GM12878 (cell line): Measurements from ENCODE around the gene FRAS1.

ENCODE experiments used
- CTCF ChIP-seq, 3 experiments: IDR thresholded peaks in 2 of 3; conservative IDR thresholded peaks in 1 of 3; 2 replicates each; pipeline ENCODE4 v1.5.1; 2011; ENCODE audit warnings: low read depth in 3 of 3, low read length in 3 of 3, mild to moderate bottlenecking in 3 of 3, control low read depth in 2 of 3, moderate library complexity in 2 of 3, inconsistent platforms in 1 of 3, mixed read lengths in 1 of 3; ENCODE audit not compliant: control insufficient read depth in 2 of 3, insufficient read depth in 1 of 3; ENCODE audit errors: extremely low read depth in 1 of 3
- EZH2 ChIP-seq: IDR thresholded peaks from 2 replicates; pipeline ENCODE4 v1.6.1; 2012; ENCODE audit warnings: low read depth, mild to moderate bottlenecking, control low read depth, inconsistent platforms, low read length, borderline replicate concordance; ENCODE audit not compliant: control insufficient read depth
- POLR2A ChIP-seq: IDR thresholded peaks from 2 replicates; pipeline ENCODE4 v1.6.1; 2011; ENCODE audit warnings: low read depth, mild to moderate bottlenecking, low read length
- SKIL ChIP-seq: fragments of 450-650 bp; IDR thresholded peaks from 2 replicates; pipeline ENCODE4 v1.6.1; 2017; ENCODE audit warnings: mild to moderate bottlenecking, low read depth, inconsistent platforms; ENCODE audit not compliant: poor library complexity, severe bottlenecking

GRCh38 chr4:78204176-78204575 is 147.1 kb downstream of the FRAS1 start:
- TF ChIP-seq EZH2 = no peak
- no peak for TF ChIP-seq SKIL
- no peak for TF ChIP-seq CTCF (IDR thresholded peaks at IDR 0.05 in 2 of 3, conservative IDR thresholded peaks at IDR 0.05 in 1 of 3; ENCODE audit: control insufficient read depth in 2 of 3, extremely low read depth in 1 of 3, insufficient read depth in 1 of 3, low read depth in 3 of 3, low read length in 3 of 3)
- TF ChIP-seq POLR2A = no peak
